GM23338 (cell line): Measurements from ENCODE around the gene CFAP100. TPM values are rescaled to one million over a fixed set of nuclear protein-coding genes. Genes with fewer than 3 reads are reported as not detected.

Experiments
- ATAC-seq: fragments of 200-7000 bp; cut with Tn5 transposase; 3 replicates; pipeline ENCODE4 v1.9.1; 2020
- DNase-seq: peaks from one replicate; pipeline ENCODE4 v3.0.0-alpha.2; 2015; ENCODE audit warnings: low spot score
- H2AFZ ChIP-seq: fragments of 200-600 bp; sonication (generic); 2 replicates; pipeline ENCODE4 v1.8.0; 2016; ENCODE audit warnings: antibody characterized with exemption, mild to moderate bottlenecking, moderate library complexity
- H3F3A ChIP-seq: fragments of 200-600 bp; sonication (generic); replicated peaks from 2 replicates; pipeline ENCODE4 v1.8.0; 2017; ENCODE audit warnings: antibody characterized with exemption, mixed run types, low read depth
- H3K27ac ChIP-seq: fragments of 200-600 bp; sonication (generic); 2 replicates; pipeline ENCODE4 v1.6.1; 2016; ENCODE audit warnings: low read depth
- H3K27me3 ChIP-seq: fragments of 200-600 bp; sonication (generic); 2 replicates; pipeline ENCODE4 v1.8.0; 2016; ENCODE audit warnings: mild to moderate bottlenecking, mixed run types, moderate library complexity; ENCODE audit not compliant: insufficient read depth
- H3K36me3 ChIP-seq: fragments of 200-600 bp; sonication (generic); 2 replicates; pipeline ENCODE4 v1.8.0; 2016; ENCODE audit warnings: mild to moderate bottlenecking; ENCODE audit not compliant: insufficient read depth
- H3K4me1 ChIP-seq: fragments of 200-600 bp; sonication (generic); 2 replicates; pipeline ENCODE4 v1.8.0; 2016; ENCODE audit warnings: mild to moderate bottlenecking, moderate library complexity; ENCODE audit not compliant: insufficient read depth
- H3K4me2 ChIP-seq: fragments of 200-600 bp; sonication (generic); 2 replicates; pipeline ENCODE4 v1.7.1; 2017; ENCODE audit warnings: mixed run types
- H3K4me3 ChIP-seq: fragments of 200-600 bp; sonication (generic); 2 replicates; pipeline ENCODE4 v1.6.1; 2016; ENCODE audit warnings: mixed run types
- H3K79me2 ChIP-seq: fragments of 200-600 bp; sonication (generic); replicated peaks from 2 replicates; pipeline ENCODE4 v1.8.0; 2017; ENCODE audit warnings: mild to moderate bottlenecking; ENCODE audit not compliant: insufficient read depth
- H3K9me2 ChIP-seq: fragments of 200-600 bp; sonication (generic); 2 replicates; pipeline ENCODE4 v1.8.0; 2017; ENCODE audit not compliant: insufficient read depth
- H4K20me1 ChIP-seq: fragments of 200-600 bp; sonication (generic); replicated peaks from 2 replicates; pipeline ENCODE4 v1.8.0; 2017; ENCODE audit warnings: mild to moderate bottlenecking; ENCODE audit not compliant: insufficient read depth
- H3K27ac Mint-ChIP-seq: 2 replicates; pipeline ENCODE4 v1.8.0; 2020; ENCODE audit warnings: inconsistent platforms, mild to moderate bottlenecking, moderate library complexity, mixed read lengths
- H3K27me3 Mint-ChIP-seq: 3 replicates; pipeline ENCODE4 v1.8.0; 2022; ENCODE audit warnings: low read depth, mild to moderate bottlenecking, moderate library complexity, mixed read lengths, inconsistent platforms; ENCODE audit not compliant: insufficient read depth, poor library complexity
- H3K36me3 Mint-ChIP-seq: 3 replicates; pipeline ENCODE4 v1.8.0; 2021; ENCODE audit warnings: low read depth, mild to moderate bottlenecking, inconsistent platforms, moderate library complexity, mixed read lengths
- H3K4me1 Mint-ChIP-seq: 3 replicates; pipeline ENCODE4 v1.8.0; 2020; ENCODE audit warnings: mild to moderate bottlenecking, inconsistent platforms, mixed read lengths
- H3K4me3 Mint-ChIP-seq: 3 replicates; pipeline ENCODE4 v1.8.0; 2021; ENCODE audit warnings: moderate library complexity, mild to moderate bottlenecking, inconsistent platforms, mixed read lengths
- H3K9me3 Mint-ChIP-seq: 3 replicates; pipeline ENCODE4 v1.8.0; 2020; ENCODE audit warnings: moderate library complexity, mild to moderate bottlenecking, inconsistent platforms, mixed read lengths
- JUNB ChIP-seq: IDR thresholded peaks from one replicate; pipeline ENCODE4 v1.6.1; 2016; ENCODE audit warnings: antibody characterized with exemption; ENCODE audit not compliant: unreplicated experiment
- STAT1 ChIP-seq: IDR thresholded peaks from one replicate; pipeline ENCODE4 v1.6.1; 2016; ENCODE audit warnings: antibody characterized with exemption; ENCODE audit not compliant: unreplicated experiment
- ZNF331 ChIP-seq: fragments of 250-450 bp; sonication (Bioruptor Pico); IDR thresholded peaks from 2 replicates; pipeline ENCODE4 v1.5.0; 2020; ENCODE audit warnings: low read depth, mild to moderate bottlenecking, moderate library complexity
- polyA plus RNA-seq: library from polyadenylated mRNA; unstranded; fragments of >200 nt; fragmentation: Nextera tagmentation; extraction: Ambion mirVana; gene quantifications from 2 replicates; pipeline ENCODE4 v1.2.1, GENCODE V29; 2016
- total RNA-seq: library from RNA; depleted of rRNA; stranded (reverse); fragments of >200 nt; shearing (Covaris generic); gene quantifications from 2 replicates; pipeline ENCODE4 v1.2.3, GENCODE V29; 2014
- TF ChIP-seq, protein P1 (sequence below): IDR thresholded peaks from one replicate; pipeline ENCODE4 v1.6.1; 2018; ENCODE audit warnings: antibody characterized with exemption; ENCODE audit not compliant: unreplicated experiment
- TF ChIP-seq, protein P2 (sequence below), 2 experiments: fragments of 200-600 bp in 1 of 2; sonication (generic) in 1 of 2; conservative IDR thresholded peaks; 2 replicates each; pipeline versions ENCODE4 v1.5.1 to v1.6.1; 2016 to 2017; ENCODE audit warnings: antibody characterized with exemption in 2 of 2, low read depth in 2 of 2, mild to moderate bottlenecking in 2 of 2, moderate library complexity in 1 of 2
- TF ChIP-seq, protein P3 (sequence below): IDR thresholded peaks from 2 replicates; pipeline ENCODE4 v1.6.1; 2016; ENCODE audit warnings: antibody characterized with exemption

Gene CFAP100
- total and polyA plus RNA-seq, 2 experiments from 2014 or later: 0.07 TPM; not detected in 1

DNA sequence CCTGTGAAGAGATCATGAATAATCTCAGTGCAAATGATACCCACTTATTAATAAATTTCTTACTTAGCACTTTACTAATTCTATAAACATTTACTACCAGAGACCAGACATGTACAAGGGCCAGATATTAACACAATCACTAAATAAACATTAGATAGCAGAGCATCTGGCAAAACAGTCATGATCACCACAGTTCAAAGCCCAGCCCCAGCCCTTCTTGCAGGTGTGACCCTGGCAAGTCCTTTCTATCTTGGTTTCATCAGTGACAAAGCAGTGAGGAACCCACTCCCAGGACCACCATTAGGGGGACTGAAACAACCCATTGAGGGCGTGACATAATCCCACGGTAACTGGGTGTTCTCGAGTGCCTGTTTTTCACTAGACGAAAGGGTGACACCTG, 69.4 kb downstream of the CFAP100 start (continued):
- TF ChIP-seq, protein P1, sequence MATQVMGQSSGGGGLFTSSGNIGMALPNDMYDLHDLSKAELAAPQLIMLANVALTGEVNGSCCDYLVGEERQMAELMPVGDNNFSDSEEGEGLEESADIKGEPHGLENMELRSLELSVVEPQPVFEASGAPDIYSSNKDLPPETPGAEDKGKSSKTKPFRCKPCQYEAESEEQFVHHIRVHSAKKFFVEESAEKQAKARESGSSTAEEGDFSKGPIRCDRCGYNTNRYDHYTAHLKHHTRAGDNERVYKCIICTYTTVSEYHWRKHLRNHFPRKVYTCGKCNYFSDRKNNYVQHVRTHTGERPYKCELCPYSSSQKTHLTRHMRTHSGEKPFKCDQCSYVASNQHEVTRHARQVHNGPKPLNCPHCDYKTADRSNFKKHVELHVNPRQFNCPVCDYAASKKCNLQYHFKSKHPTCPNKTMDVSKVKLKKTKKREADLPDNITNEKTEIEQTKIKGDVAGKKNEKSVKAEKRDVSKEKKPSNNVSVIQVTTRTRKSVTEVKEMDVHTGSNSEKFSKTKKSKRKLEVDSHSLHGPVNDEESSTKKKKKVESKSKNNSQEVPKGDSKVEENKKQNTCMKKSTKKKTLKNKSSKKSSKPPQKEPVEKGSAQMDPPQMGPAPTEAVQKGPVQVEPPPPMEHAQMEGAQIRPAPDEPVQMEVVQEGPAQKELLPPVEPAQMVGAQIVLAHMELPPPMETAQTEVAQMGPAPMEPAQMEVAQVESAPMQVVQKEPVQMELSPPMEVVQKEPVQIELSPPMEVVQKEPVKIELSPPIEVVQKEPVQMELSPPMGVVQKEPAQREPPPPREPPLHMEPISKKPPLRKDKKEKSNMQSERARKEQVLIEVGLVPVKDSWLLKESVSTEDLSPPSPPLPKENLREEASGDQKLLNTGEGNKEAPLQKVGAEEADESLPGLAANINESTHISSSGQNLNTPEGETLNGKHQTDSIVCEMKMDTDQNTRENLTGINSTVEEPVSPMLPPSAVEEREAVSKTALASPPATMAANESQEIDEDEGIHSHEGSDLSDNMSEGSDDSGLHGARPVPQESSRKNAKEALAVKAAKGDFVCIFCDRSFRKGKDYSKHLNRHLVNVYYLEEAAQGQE: no peak
- TF ChIP-seq, protein P2, sequence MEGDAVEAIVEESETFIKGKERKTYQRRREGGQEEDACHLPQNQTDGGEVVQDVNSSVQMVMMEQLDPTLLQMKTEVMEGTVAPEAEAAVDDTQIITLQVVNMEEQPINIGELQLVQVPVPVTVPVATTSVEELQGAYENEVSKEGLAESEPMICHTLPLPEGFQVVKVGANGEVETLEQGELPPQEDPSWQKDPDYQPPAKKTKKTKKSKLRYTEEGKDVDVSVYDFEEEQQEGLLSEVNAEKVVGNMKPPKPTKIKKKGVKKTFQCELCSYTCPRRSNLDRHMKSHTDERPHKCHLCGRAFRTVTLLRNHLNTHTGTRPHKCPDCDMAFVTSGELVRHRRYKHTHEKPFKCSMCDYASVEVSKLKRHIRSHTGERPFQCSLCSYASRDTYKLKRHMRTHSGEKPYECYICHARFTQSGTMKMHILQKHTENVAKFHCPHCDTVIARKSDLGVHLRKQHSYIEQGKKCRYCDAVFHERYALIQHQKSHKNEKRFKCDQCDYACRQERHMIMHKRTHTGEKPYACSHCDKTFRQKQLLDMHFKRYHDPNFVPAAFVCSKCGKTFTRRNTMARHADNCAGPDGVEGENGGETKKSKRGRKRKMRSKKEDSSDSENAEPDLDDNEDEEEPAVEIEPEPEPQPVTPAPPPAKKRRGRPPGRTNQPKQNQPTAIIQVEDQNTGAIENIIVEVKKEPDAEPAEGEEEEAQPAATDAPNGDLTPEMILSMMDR (conservative IDR thresholded peaks at IDR 0.05; ENCODE audit: low read depth in 2 of 2): no peak

DNA sequence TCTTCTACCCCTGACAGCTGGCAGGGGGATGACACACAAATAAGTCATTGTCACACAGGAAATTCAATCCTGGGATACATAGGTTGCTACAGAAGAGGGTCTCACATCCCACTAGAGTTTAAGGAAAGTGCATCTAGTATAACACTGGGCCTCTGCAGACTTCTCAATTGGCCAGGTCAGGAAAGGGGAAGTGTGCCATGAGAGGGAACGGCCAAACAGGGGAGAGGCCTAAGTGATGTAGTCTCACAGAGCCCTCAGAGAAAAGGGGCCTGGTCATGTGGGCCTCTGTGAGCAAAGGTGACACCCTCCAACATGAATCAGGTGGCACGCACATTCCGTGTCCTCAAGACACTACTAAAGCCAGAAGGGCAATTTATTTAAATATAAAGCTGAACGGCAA, 69.8 kb downstream of the CFAP100 start:
- H3K4me3 Mint-ChIP-seq: no peak overlapping the region
- Histone ChIP-seq H3F3A (no peaks in the 10 kb centered on the region), H3K79me2 (peaks cover 39% of the 10 kb centered on the region), H3K27ac (no peak overlapping the region), H3K27me3 (no peaks in the 10 kb centered on the region), H3K36me3 (peaks cover 46% of the 10 kb centered on the region), H3K4me1 (no peaks in the 10 kb centered on the region), H4K20me1 (peaks cover 32% of the 10 kb centered on the region), H3K4me2 (no peak overlapping the region), H2AFZ (no peak overlapping the region), H3K9me2 (no peaks in the 10 kb centered on the region), H3K4me3 (no peak overlapping the region)
- H3K36me3 Mint-ChIP-seq: peaks cover 81% of the 10 kb centered on the region
- no peaks in the 10 kb centered on the region for H3K4me1 Mint-ChIP-seq
- ATAC-seq: no peak
- peaks cover 8% of the 10 kb centered on the region for H3K27me3 Mint-ChIP-seq
- H3K9me3 Mint-ChIP-seq: no peaks in the 10 kb centered on the region
- no peak for DNase-seq
- H3K27ac Mint-ChIP-seq: no peak overlapping the region
- TF ChIP-seq ZNF331 (CRISPR knock-in tag) (no peak), JUNB (no peak), STAT1 (no peak)
- TF ChIP-seq, protein P1: no peak
- TF ChIP-seq, protein P3, sequence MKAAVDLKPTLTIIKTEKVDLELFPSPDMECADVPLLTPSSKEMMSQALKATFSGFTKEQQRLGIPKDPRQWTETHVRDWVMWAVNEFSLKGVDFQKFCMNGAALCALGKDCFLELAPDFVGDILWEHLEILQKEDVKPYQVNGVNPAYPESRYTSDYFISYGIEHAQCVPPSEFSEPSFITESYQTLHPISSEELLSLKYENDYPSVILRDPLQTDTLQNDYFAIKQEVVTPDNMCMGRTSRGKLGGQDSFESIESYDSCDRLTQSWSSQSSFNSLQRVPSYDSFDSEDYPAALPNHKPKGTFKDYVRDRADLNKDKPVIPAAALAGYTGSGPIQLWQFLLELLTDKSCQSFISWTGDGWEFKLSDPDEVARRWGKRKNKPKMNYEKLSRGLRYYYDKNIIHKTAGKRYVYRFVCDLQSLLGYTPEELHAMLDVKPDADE: no peak
- TF ChIP-seq, protein P2 (conservative IDR thresholded peaks at IDR 0.05; ENCODE audit: low read depth in 2 of 2): no peak
